HepG2 (cell line): ENCODE measurements around the gene ZNF189. TPM values are rescaled to one million over a fixed set of nuclear protein-coding genes. Genes with fewer than 3 reads are reported as not detected.
A peak's percentile ranks its signal among the peaks of the same experiment; 100 is the strongest.

ENCODE experiments used
- E2F1 ChIP-seq: sonication (generic); formaldehyde crosslinking; IDR thresholded peaks from 2 replicates; pipeline ENCODE4 v1.5.0; 2020; ENCODE audit warnings: missing genetic modification reagents
- FOXA1 ChIP-seq, 2 experiments: fragments of 450-650 bp in 1 of 2; sonication (generic) in 1 of 2; formaldehyde crosslinking in 1 of 2; IDR thresholded peaks; 2 replicates each; pipeline versions ENCODE4 v1.4.0 to v1.6.1; 2016 to 2020; ENCODE audit warnings: missing genetic modification reagents in 1 of 2
- HNF4G ChIP-seq, 2 experiments: sonication (generic) in 1 of 2; formaldehyde crosslinking in 1 of 2; IDR thresholded peaks; 2 replicates each; pipeline versions ENCODE4 v1.4.0 to v1.6.1; 2011 to 2020; ENCODE audit warnings: borderline replicate concordance in 2 of 2, low read depth in 2 of 2, mild to moderate bottlenecking in 2 of 2, low read length in 1 of 2, missing genetic modification reagents in 1 of 2, moderate library complexity in 1 of 2
- MTA3 ChIP-seq: sonication (generic); formaldehyde crosslinking; IDR thresholded peaks from 2 replicates; pipeline ENCODE4 v1.4.0; 2020; ENCODE audit warnings: missing genetic modification reagents
- PCBP2 ChIP-seq: fragments of 200-400 bp; formaldehyde crosslinking; optimal IDR thresholded peaks from 2 replicates; pipeline ENCODE3; 2018; ENCODE audit warnings: low read length, low read depth; ENCODE audit not compliant: poor library complexity, severe bottlenecking
- ZFX ChIP-seq: sonication (generic); formaldehyde crosslinking; IDR thresholded peaks from 2 replicates; pipeline ENCODE4 v1.4.0; 2020; ENCODE audit warnings: mild to moderate bottlenecking, low read depth, missing genetic modification reagents, moderate library complexity
- ZNF30 ChIP-seq: sonication (generic); formaldehyde crosslinking; IDR thresholded peaks from 2 replicates; pipeline ENCODE4 v1.5.0; 2020; ENCODE audit warnings: mild to moderate bottlenecking, missing genetic modification reagents
- ZNF333 ChIP-seq: sonication (generic); formaldehyde crosslinking; IDR thresholded peaks from 2 replicates; pipeline ENCODE4 v1.4.0; 2020; ENCODE audit warnings: mild to moderate bottlenecking, missing genetic modification reagents, borderline replicate concordance
- ZNF44 ChIP-seq: sonication (generic); formaldehyde crosslinking; IDR thresholded peaks from 2 replicates; pipeline ENCODE4 v1.5.1; 2020; ENCODE audit warnings: mild to moderate bottlenecking, missing genetic modification reagents
- ZNF552 ChIP-seq: sonication (generic); formaldehyde crosslinking; IDR thresholded peaks from 2 replicates; pipeline ENCODE4 v1.9.0; 2022; ENCODE audit warnings: missing genetic modification reagents, mild to moderate bottlenecking, borderline replicate concordance
- ZNF761 ChIP-seq: sonication (generic); formaldehyde crosslinking; conservative IDR thresholded peaks from 2 replicates; pipeline ENCODE4 v1.4.0; 2020; ENCODE audit warnings: mild to moderate bottlenecking, missing genetic modification reagents
- ZNF773 ChIP-seq: sonication (generic); formaldehyde crosslinking; IDR thresholded peaks from 2 replicates; pipeline ENCODE4 v1.4.0; 2020; ENCODE audit warnings: missing genetic modification reagents, borderline replicate concordance
- ZNF839 ChIP-seq: sonication (generic); formaldehyde crosslinking; IDR thresholded peaks from 2 replicates; pipeline ENCODE4 v1.4.0; 2020; ENCODE audit warnings: missing genetic modification reagents, mild to moderate bottlenecking, borderline replicate concordance
- polyA plus RNA-seq, 8 experiments: library from polyadenylated mRNA; depleted of rRNA in 3 of 8; stranded (reverse) in 7 of 8; unstranded in 1 of 8; fragments of >200 nt; fragmentation: Illumina TruSeq in 4 of 8; extraction: Trizol in 4 of 8; gene quantifications; 2 replicates each; pipeline versions ENCODE4 v1.2.1 to v1.2.3, GENCODE V29; 2011 to 2016; ENCODE audit warnings: low read depth in 4 of 8, missing spikeins in 1 of 8, mixed read lengths in 1 of 8; ENCODE audit not compliant: insufficient read depth in 1 of 8
- total RNA-seq, 5 experiments: library from RNA; depleted of rRNA; stranded (reverse); fragments of >200 nt; fragmentation: Illumina TruSeq; extraction: Trizol; gene quantifications; 2 replicates each; pipeline ENCODE4 v1.2.3, GENCODE V29; 2016; ENCODE audit warnings: low read depth in 1 of 5
- TF ChIP-seq, protein P1 (sequence below): sonication (generic); formaldehyde crosslinking; IDR thresholded peaks from 2 replicates; pipeline ENCODE4 v1.8.0; 2022; ENCODE audit warnings: missing genetic modification reagents, mild to moderate bottlenecking, inconsistent platforms, borderline replicate concordance
- TF ChIP-seq, protein P2 (sequence below): sonication (generic); formaldehyde crosslinking; IDR thresholded peaks from 2 replicates; pipeline ENCODE4 v1.4.0; 2020; ENCODE audit warnings: missing genetic modification reagents

Gene ZNF189
- total and polyA plus RNA-seq, 2 of the 13 experiments (the other 11 are each of a cell fraction or from before 2014, with no cell fraction given) = 8.4 to 50.0 TPM

- TF ChIP-seq E2F1 (peak; percentile 92), ZNF30 (CRISPR knock-in tag) (0 out of 2 replicates have a peak, but pooled peaks have one; percentile 43), MTA3 (CRISPR knock-in tag) (no peak), ZNF333 (no peak), ZNF44 (CRISPR knock-in tag) (no peak), ZNF761 (CRISPR knock-in tag) (peak; percentile 90; the same call in 1 of the 2 replicates), ZNF552 (CRISPR knock-in tag) (peak; percentile 67; the same call in 1 of the 2 replicates), ZFX (peak; percentile 90), HNF4G (IDR thresholded peaks at IDR 0.05; ENCODE audit: borderline replicate concordance, low read depth, low read length) (no peak), HNF4G (CRISPR knock-in tag; IDR thresholded peaks at IDR 0.05; ENCODE audit: borderline replicate concordance, low read depth) (no peak; the same call in 1 of the 2 replicates), PCBP2 (no peak), FOXA1 (IDR thresholded peaks at IDR 0.05) (no peak), FOXA1 (CRISPR knock-in tag; IDR thresholded peaks at IDR 0.05) (0 out of 2 replicates have a peak, but pooled peaks have one; percentile 3), ZNF773 (CRISPR knock-in tag) (0 out of 2 replicates have a peak, but pooled peaks have one; percentile 19), ZNF839 (no peak)
- TF ChIP-seq, protein P1, sequence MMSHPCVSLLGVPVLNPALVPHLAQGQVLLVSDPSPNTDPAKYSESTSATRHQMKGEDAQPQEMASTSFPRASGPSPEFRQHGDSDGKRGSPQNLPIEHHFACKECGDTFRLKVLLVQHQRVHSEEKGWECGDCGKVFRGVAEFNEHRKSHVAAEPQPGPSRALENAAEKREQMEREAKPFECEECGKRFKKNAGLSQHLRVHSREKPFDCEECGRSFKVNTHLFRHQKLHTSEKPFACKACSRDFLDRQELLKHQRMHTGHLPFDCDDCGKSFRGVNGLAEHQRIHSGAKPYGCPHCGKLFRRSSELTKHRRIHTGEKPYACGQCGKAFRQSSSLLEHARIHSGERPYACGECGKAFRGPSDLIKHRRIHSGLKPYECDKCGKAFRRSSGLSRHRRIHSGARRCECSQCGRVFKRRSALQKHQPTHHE (CRISPR knock-in tag) = no peak
- TF ChIP-seq, protein P2, sequence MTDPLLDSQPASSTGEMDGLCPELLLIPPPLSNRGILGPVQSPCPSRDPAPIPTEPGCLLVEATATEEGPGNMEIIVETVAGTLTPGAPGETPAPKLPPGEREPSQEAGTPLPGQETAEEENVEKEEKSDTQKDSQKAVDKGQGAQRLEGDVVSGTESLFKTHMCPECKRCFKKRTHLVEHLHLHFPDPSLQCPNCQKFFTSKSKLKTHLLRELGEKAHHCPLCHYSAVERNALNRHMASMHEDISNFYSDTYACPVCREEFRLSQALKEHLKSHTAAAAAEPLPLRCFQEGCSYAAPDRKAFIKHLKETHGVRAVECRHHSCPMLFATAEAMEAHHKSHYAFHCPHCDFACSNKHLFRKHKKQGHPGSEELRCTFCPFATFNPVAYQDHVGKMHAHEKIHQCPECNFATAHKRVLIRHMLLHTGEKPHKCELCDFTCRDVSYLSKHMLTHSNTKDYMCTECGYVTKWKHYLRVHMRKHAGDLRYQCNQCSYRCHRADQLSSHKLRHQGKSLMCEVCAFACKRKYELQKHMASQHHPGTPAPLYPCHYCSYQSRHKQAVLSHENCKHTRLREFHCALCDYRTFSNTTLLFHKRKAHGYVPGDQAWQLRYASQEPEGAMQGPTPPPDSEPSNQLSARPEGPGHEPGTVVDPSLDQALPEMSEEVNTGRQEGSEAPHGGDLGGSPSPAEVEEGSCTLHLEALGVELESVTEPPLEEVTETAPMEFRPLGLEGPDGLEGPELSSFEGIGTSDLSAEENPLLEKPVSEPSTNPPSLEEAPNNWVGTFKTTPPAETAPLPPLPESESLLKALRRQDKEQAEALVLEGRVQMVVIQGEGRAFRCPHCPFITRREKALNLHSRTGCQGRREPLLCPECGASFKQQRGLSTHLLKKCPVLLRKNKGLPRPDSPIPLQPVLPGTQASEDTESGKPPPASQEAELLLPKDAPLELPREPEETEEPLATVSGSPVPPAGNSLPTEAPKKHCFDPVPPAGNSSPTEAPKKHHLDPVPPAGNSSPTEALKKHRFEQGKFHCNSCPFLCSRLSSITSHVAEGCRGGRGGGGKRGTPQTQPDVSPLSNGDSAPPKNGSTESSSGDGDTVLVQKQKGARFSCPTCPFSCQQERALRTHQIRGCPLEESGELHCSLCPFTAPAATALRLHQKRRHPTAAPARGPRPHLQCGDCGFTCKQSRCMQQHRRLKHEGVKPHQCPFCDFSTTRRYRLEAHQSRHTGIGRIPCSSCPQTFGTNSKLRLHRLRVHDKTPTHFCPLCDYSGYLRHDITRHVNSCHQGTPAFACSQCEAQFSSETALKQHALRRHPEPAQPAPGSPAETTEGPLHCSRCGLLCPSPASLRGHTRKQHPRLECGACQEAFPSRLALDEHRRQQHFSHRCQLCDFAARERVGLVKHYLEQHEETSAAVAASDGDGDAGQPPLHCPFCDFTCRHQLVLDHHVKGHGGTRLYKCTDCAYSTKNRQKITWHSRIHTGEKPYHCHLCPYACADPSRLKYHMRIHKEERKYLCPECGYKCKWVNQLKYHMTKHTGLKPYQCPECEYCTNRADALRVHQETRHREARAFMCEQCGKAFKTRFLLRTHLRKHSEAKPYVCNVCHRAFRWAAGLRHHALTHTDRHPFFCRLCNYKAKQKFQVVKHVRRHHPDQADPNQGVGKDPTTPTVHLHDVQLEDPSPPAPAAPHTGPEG (CRISPR knock-in tag) = no peak
Measured at GRCh38 chr9:101398068-101398929, at the start of gene ZNF189, which contains the start of gene MRPL50 (continued).
